Mesendoderm (in vitro differentiated cells): ENCODE measurements around the gene RIOX2.
A peak's percentile ranks its signal among the peaks of the same experiment; 100 is the strongest.

Source experiments
- DNase-seq: peaks from one replicate; pipeline ENCODE4 v3.0.0; 2013
- H2AK5ac ChIP-seq: 2 replicates; pipeline ENCODE4 v1.6.1; 2013; ENCODE audit warnings: low read length, inconsistent platforms
- H2BK120ac ChIP-seq: 2 replicates; pipeline ENCODE4 v1.6.1; 2013; ENCODE audit warnings: low read depth, mild to moderate bottlenecking, low read length, moderate library complexity, mixed read lengths
- H2BK15ac ChIP-seq: replicated peaks from 2 replicates; pipeline ENCODE4 v1.6.1; 2013; ENCODE audit warnings: low read depth, mild to moderate bottlenecking, moderate library complexity
- H2BK5ac ChIP-seq: 2 replicates; pipeline ENCODE4 v1.6.1; 2013; ENCODE audit warnings: low read length, inconsistent platforms
- H3K18ac ChIP-seq: 2 replicates; pipeline ENCODE4 v1.6.1; 2013; ENCODE audit warnings: mild to moderate bottlenecking, low read length, mixed read lengths
- H3K23ac ChIP-seq: one replicate; pipeline ENCODE4 v1.6.1; 2013; ENCODE audit warnings: low read length
- H3K27ac ChIP-seq: 2 replicates; pipeline ENCODE4 v1.5.1; 2013; ENCODE audit warnings: low read depth, mild to moderate bottlenecking, inconsistent platforms, low read length, moderate library complexity
- H3K27me3 ChIP-seq: 2 replicates; pipeline ENCODE4 v1.6.1; 2013; ENCODE audit warnings: low read length, control low read depth, mild to moderate bottlenecking, inconsistent platforms; ENCODE audit not compliant: insufficient read depth, poor library complexity
- H3K36me3 ChIP-seq: 2 replicates; pipeline ENCODE4 v1.6.1; 2013; ENCODE audit warnings: low read length, inconsistent platforms; ENCODE audit not compliant: control insufficient read depth, insufficient read depth
- H3K4ac ChIP-seq: one replicate; pipeline ENCODE4 v1.6.1; 2013; ENCODE audit warnings: low read depth, mild to moderate bottlenecking, low read length, moderate library complexity
- H3K4me1 ChIP-seq: 2 replicates; pipeline ENCODE4 v1.6.1; 2013; ENCODE audit warnings: low read depth, low read length, inconsistent platforms; ENCODE audit not compliant: control insufficient read depth
- H3K4me2 ChIP-seq: 2 replicates; pipeline ENCODE4 v1.6.1; 2013; ENCODE audit warnings: low read length
- H3K4me3 ChIP-seq: 2 replicates; pipeline ENCODE4 v1.5.1; 2013; ENCODE audit warnings: mild to moderate bottlenecking, low read length
- H3K56ac ChIP-seq: one replicate; pipeline ENCODE4 v1.6.1; 2013; ENCODE audit warnings: low read length
- H3K79me1 ChIP-seq: 2 replicates; pipeline ENCODE4 v1.6.1; 2013; ENCODE audit warnings: low read length, inconsistent platforms
- H3K79me2 ChIP-seq: 2 replicates; pipeline ENCODE4 v1.6.1; 2013; ENCODE audit warnings: mild to moderate bottlenecking, low read length; ENCODE audit not compliant: control insufficient read depth, insufficient read depth
- H3K9ac ChIP-seq: 2 replicates; pipeline ENCODE4 v1.6.1; 2013; ENCODE audit warnings: low read length, inconsistent platforms
- H4K5ac ChIP-seq: one replicate; pipeline ENCODE4 v1.6.1; 2013; ENCODE audit warnings: low read length
- H4K8ac ChIP-seq: one replicate; pipeline ENCODE4 v1.6.1; 2013; ENCODE audit warnings: low read depth, mild to moderate bottlenecking, control low read depth, low read length, moderate library complexity
- WGBS: extraction: QIAGEN DNeasy Blood & Tissue Kit; methylation state at CpG from one replicate; pipeline ENCODE4 v1.1.7; 2013; ENCODE audit warnings: low lambda C conversion rate, missing lambda C conversion rate; ENCODE audit not compliant: insufficient coverage; ENCODE audit errors: extremely low coverage; 5-methylcytosine and 5-hydroxymethylcytosine counted together

Gene RIOX2

GRCh38 chr3:97993526-97993925, 21.3 kb upstream of the RIOX2 start:
- Histone ChIP-seq H2AK5ac (no peak overlapping the region), H3K56ac (no peak overlapping the region), H3K79me1 (no peaks in the 10 kb centered on the region), H3K36me3 (no peaks in the 10 kb centered on the region), H3K18ac (no peak overlapping the region), H4K8ac (no peak overlapping the region), H3K23ac (no peak overlapping the region), H4K5ac (no peak overlapping the region), H2BK120ac (no peak overlapping the region), H2BK15ac (no peak overlapping the region), H3K9ac (no peak overlapping the region), H2BK5ac (no peak overlapping the region), H3K4me1 (no peaks in the 10 kb centered on the region), H3K27ac (no peak overlapping the region), H3K27me3 (no peaks in the 10 kb centered on the region), H3K4ac (no peak overlapping the region), H3K4me2 (no peak overlapping the region), H3K79me2 (no peaks in the 10 kb centered on the region), H3K4me3 (no peak overlapping the region)
- DNase-seq = no peak
- WGBS = no CpG with 5 or more reads among the region's 2 CpGs

- no peak overlapping the region for H3K4ac ChIP-seq
- H4K8ac ChIP-seq = no peak overlapping the region
- no CpG with 5 or more reads among the region's 2 CpGs for WGBS
- H2BK120ac ChIP-seq = no peak overlapping the region
- no peak overlapping the region for H2BK15ac ChIP-seq
- no peak overlapping the region for H3K4me3 ChIP-seq
- no peak overlapping the region for H4K5ac ChIP-seq
- H2BK5ac ChIP-seq = no peak overlapping the region
- H3K9ac ChIP-seq = no peak overlapping the region
- no peaks in the 10 kb centered on the region for H3K79me2 ChIP-seq
- H3K4me2 ChIP-seq = no peak overlapping the region
- H3K4me1 ChIP-seq = no peaks in the 10 kb centered on the region
- H3K27ac ChIP-seq = no peak overlapping the region
- H3K27me3 ChIP-seq = no peaks in the 10 kb centered on the region
- peak; percentile 33 for DNase-seq
- H2AK5ac ChIP-seq = no peak overlapping the region
- H3K56ac ChIP-seq = no peak overlapping the region
- H3K18ac ChIP-seq = no peak overlapping the region
- H3K36me3 ChIP-seq = no peaks in the 10 kb centered on the region
- no peaks in the 10 kb centered on the region for H3K79me1 ChIP-seq
- H3K23ac ChIP-seq = no peak overlapping the region
Observed at GRCh38 chr3:97992547-97993173, 20.4 kb upstream of the RIOX2 start.

- no peaks in the 10 kb centered on the region for H3K36me3 ChIP-seq
- WGBS = no CpG with 5 or more reads among the region's 5 CpGs
Observed at GRCh38 chr3:97991293-97991682, 19.1 kb upstream of the RIOX2 start.

GRCh38 chr3:97990624-97991292, 18.5 kb upstream of the RIOX2 start:
- Histone ChIP-seq H3K36me3 (no peaks in the 10 kb centered on the region), H3K18ac (no peak overlapping the region), H3K4me2 (no peak overlapping the region), H3K4me3 (no peak overlapping the region), H3K27me3 (no peaks in the 10 kb centered on the region), H3K4ac (no peak overlapping the region), H3K4me1 (no peaks in the 10 kb centered on the region), H3K79me2 (no peaks in the 10 kb centered on the region), H2BK120ac (no peak overlapping the region), H3K23ac (no peak overlapping the region), H3K79me1 (no peaks in the 10 kb centered on the region), H4K5ac (no peak overlapping the region), H3K27ac (no peak overlapping the region), H2BK5ac (no peak overlapping the region), H3K9ac (no peak overlapping the region), H3K56ac (no peak overlapping the region), H2AK5ac (no peak overlapping the region), H2BK15ac (no peak overlapping the region), H4K8ac (no peak overlapping the region)
- DNase-seq = no peak
- WGBS = no CpG with 5 or more reads among the region's 2 CpGs

More at GRCh38 chr3:97991293-97991682, 19.1 kb upstream of the RIOX2 start:
- Histone ChIP-seq H3K56ac (no peak overlapping the region), H3K9ac (no peak overlapping the region), H2AK5ac (no peak overlapping the region), H3K4me2 (no peak overlapping the region), H3K79me1 (no peaks in the 10 kb centered on the region), H2BK15ac (no peak overlapping the region), H3K27me3 (no peaks in the 10 kb centered on the region), H3K79me2 (no peaks in the 10 kb centered on the region), H4K5ac (no peak overlapping the region), H2BK5ac (no peak overlapping the region), H2BK120ac (no peak overlapping the region), H3K4me1 (no peaks in the 10 kb centered on the region), H3K27ac (no peak overlapping the region), H3K18ac (no peak overlapping the region), H4K8ac (no peak overlapping the region), H3K23ac (no peak overlapping the region), H3K4ac (no peak overlapping the region), H3K4me3 (no peak overlapping the region)
- DNase-seq = no peak

DNA sequence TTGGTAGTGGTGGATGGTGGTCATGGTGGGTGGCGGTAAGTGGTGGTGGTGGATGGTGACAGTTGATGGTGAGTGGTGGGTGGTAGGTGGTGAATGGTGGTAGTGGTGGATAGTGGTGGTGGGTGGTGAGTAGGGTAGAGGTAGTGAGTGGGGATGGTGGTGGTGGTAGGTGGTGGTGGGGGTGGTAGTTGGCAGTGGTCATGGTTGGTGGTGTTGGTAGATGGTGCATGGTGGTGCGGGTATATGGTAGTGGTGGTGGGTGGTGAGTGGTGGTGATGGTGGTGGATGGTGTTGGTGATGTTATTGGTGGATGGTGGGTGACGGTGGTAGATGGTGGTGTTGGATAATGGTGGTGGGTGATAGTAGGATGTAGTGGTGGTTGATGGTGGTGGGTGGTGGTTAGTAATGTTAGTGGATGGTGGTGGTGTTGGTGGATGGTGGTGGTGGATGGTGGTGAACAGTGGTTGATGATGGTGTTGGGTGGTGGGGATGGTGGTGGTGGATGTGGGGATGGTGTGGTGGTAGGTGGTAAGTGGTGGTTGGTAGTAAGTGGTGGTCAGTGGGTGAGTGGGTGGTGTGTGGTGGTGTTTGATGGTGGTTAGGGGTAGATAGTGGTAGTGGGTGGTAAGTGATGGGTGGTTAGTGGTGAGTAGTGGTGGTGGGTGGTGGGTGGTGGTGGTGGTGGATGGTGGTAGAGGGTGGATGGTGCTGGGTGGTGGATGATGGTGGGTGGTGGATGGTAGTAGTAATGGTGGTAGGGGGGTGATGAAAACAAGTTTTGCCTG, 16.7 kb upstream of the RIOX2 start:
- Histone ChIP-seq H3K9ac (no peak overlapping the region), H4K5ac (no peak overlapping the region), H3K27ac (no peak overlapping the region), H3K4ac (no peak overlapping the region), H3K56ac (no peak overlapping the region), H3K27me3 (no peaks in the 10 kb centered on the region), H3K4me1 (no peaks in the 10 kb centered on the region), H3K36me3 (no peaks in the 10 kb centered on the region), H3K79me1 (no peaks in the 10 kb centered on the region), H2BK120ac (no peak overlapping the region), H4K8ac (no peak overlapping the region), H2BK15ac (no peak overlapping the region), H3K23ac (no peak overlapping the region), H2BK5ac (no peak overlapping the region), H3K4me3 (no peak overlapping the region), H3K79me2 (no peaks in the 10 kb centered on the region), H3K18ac (no peak overlapping the region), H3K4me2 (no peak overlapping the region), H2AK5ac (no peak overlapping the region)
- no CpG with 5 or more reads among the region's 3 CpGs for WGBS
- no peak for DNase-seq
